Transverse colon (tissue), 4 donors: ENCODE measurements around the gene ESR1. TPM values are rescaled to one million over a fixed set of nuclear protein-coding genes. Genes with fewer than 3 reads are reported as not detected.

Experiments used
- DNase-seq: peaks from one replicate; pipeline ENCODE4 v3.0.0-alpha.2; 2019
- H3K27ac ChIP-seq, 4 donors: fragments of 200-600 bp; sonication (generic); 2 replicates each; pipeline ENCODE4 v1.5.1; 2016 to 2018; ENCODE audit warnings: inconsistent platforms in 4 of 4
- H3K27me3 ChIP-seq: fragments of 200-600 bp; sonication (generic); 2 replicates; pipeline ENCODE4 v1.5.1; 2017; ENCODE audit warnings: inconsistent platforms
- H3K36me3 ChIP-seq, 4 donors: fragments of 200-600 bp; sonication (generic); 2 replicates each; pipeline ENCODE4 v1.5.1; 2017 to 2019; ENCODE audit warnings: inconsistent platforms in 4 of 4
- H3K4me1 ChIP-seq, 4 donors: fragments of 200-600 bp; sonication (generic); 2 replicates each; pipeline ENCODE4 v1.5.1; 2017 to 2020; ENCODE audit warnings: inconsistent platforms in 4 of 4
- H3K4me3 ChIP-seq, 4 donors: fragments of 200-600 bp; sonication (generic); 1 replicate in 1 of 4; 2 replicates in 3 of 4; pipeline versions ENCODE4 v1.5.1 to v1.6.1; 2017 to 2019; ENCODE audit warnings: inconsistent platforms in 4 of 4
- H3K9me3 ChIP-seq, 2 donors: fragments of 200-600 bp; sonication (generic); 2 replicates each; pipeline ENCODE4 v1.5.1; 2017 to 2019; ENCODE audit warnings: inconsistent platforms in 2 of 2
- CTCF ChIP-seq, 5 experiments: fragments of 200-600 bp in 3 of 5; fragments of 450-650 bp in 2 of 5; sonication (generic) in 3 of 5; IDR thresholded peaks; 1 replicate in 2 of 5; 2 replicates in 3 of 5; pipeline ENCODE4 v1.5.1; 2016 to 2017; ENCODE audit warnings: antibody characterized with exemption in 5 of 5, inconsistent platforms in 3 of 5, mild to moderate bottlenecking in 2 of 5, moderate library complexity in 1 of 5
- EP300 ChIP-seq: sonication (generic); formaldehyde crosslinking; IDR thresholded peaks from one replicate; pipeline ENCODE4 v1.6.1; 2017; ENCODE audit warnings: antibody characterized with exemption, low read depth
- POLR2A ChIP-seq: fragments of 450-650 bp; IDR thresholded peaks from one replicate; pipeline ENCODE4 v1.6.1; 2016; ENCODE audit warnings: antibody characterized with exemption, mild to moderate bottlenecking, moderate library complexity
- POLR2AphosphoS5 ChIP-seq, 3 donors: sonication (generic); formaldehyde crosslinking; IDR thresholded peaks; one replicate each; pipeline ENCODE4 v1.6.1; 2016; ENCODE audit warnings: antibody characterized with exemption in 3 of 3
- whole genome bisulfite sequencing, 2 donors: methylation state at CpG; one replicate each; pipeline ENCODE4 v1.1.5; 2018; ENCODE audit warnings: low coverage in 1 of 2; 5-methylcytosine and 5-hydroxymethylcytosine counted together
- in situ Hi-C, 4 donors: fragments of 200-750 bp; cut with MboI; loops; one replicate each; pipeline versions ENCODE4 v1.15.0 to v1.15.1; 2017; ENCODE audit warnings: low sequenced_read_pairs in 3 of 4, low pct_ligation_motif_present in 1 of 4, low pct_unique_long_range_greater_than_20kb in 1 of 4
- intact Hi-C: fragments of 100-400 bp; cut with DNase I; formaldehyde crosslinking; loops from one replicate; pipeline ENCODE4 v1.15.1; 2023; ENCODE audit warnings: low total_unique reads
- total RNA-seq, 4 donors: library from RNA; depleted of rRNA; stranded (reverse); fragments of >200 nt; gene quantifications; one replicate each; pipeline ENCODE4 v1.1.0, GENCODE V29; 2016

The ESR1 gene
- total RNA-seq, 4 donors from 2014 or later, result 0.37 to 0.48 (median 0.41) TPM; not detected in 1

GRCh38 chr6:152173957-152174356, 366.5 kb downstream of the ESR1 start:
- Histone ChIP-seq H3K36me3 (peaks cover 0 to 4% (median 0%) of the 10 kb centered on the region in 4 donors), H3K27ac (no peak overlapping the region), H3K9me3 (no peaks in the 10 kb centered on the region), H3K27me3 (no peaks in the 10 kb centered on the region), H3K4me3 (no peak overlapping the region), H3K4me1 (no peaks in the 10 kb centered on the region)
- in situ Hi-C loops, result no loop called here
- TF ChIP-seq EP300 (no peak), POLR2A (no peak), POLR2AphosphoS5 (IDR thresholded peaks at IDR 0.05) (no peak), CTCF (IDR thresholded peaks at IDR 0.05) (no peak)
- no peak for DNase-seq
- intact Hi-C loops, result no loop called here
- 50 to 75% methylated on average over 2 of the region's 2 CpGs for WGBS, 2 donors

- Histone ChIP-seq H3K4me1 (no peaks in the 10 kb centered on the region), H3K27ac (no peak overlapping the region), H3K4me3 (no peak overlapping the region), H3K9me3 (no peaks in the 10 kb centered on the region), H3K27me3 (no peaks in the 10 kb centered on the region), H3K36me3 (peaks cover 0 to 8% (median 0%) of the 10 kb centered on the region in 4 donors)
- in situ Hi-C loops (no loop called here), intact Hi-C loops (no loop called here)
- no peak for DNase-seq
- no peak for TF ChIP-seq POLR2A
- TF ChIP-seq CTCF (IDR thresholded peaks at IDR 0.05), result no peak
- TF ChIP-seq EP300, result no peak
- WGBS, 2 donors, result 47 to 60% methylated on average over 3 to 4 of the region's 4 CpGs
Observed at GRCh38 chr6:152176268-152176667, 368.8 kb downstream of the ESR1 start.
